ENCODE results near the gene OR9Q1.

GRCh38 chr11:58075781-58076180 is 52.1 kb downstream of the OR9Q1 start:
- no peak for TF ChIP-seq CTCF (IDR thresholded peaks at IDR 0.05)
- TF ChIP-seq POLR2A (IDR thresholded peaks at IDR 0.05): no peak
